Mammary epithelial cell (primary cell): Measurements from ENCODE around the gene ARG1.

Source experiments
- CTCF ChIP-seq, 2 donors: IDR thresholded peaks in 1 of 2; conservative IDR thresholded peaks in 1 of 2; 2 replicates each; pipeline ENCODE4 v1.5.1; 2011 to 2012; ENCODE audit warnings: inconsistent platforms in 2 of 2, low read length in 2 of 2, mild to moderate bottlenecking in 2 of 2, control low read depth in 1 of 2, low read depth in 1 of 2; ENCODE audit not compliant: insufficient read depth in 1 of 2; ENCODE audit errors: extremely low read depth in 1 of 2
- EZH2 ChIP-seq: IDR thresholded peaks from 2 replicates; pipeline ENCODE4 v1.6.1; 2012; ENCODE audit warnings: low read length, inconsistent platforms, borderline replicate concordance

GRCh38 chr6:131587909-131588308 lies 14.9 kb downstream of the ARG1 start:
- TF ChIP-seq EZH2 (no peak), CTCF (conservative IDR thresholded peaks at IDR 0.05 in 1 of 2, IDR thresholded peaks at IDR 0.05 in 1 of 2; ENCODE audit: extremely low read depth in 1 of 2, insufficient read depth in 1 of 2, low read depth in 1 of 2, low read length in 2 of 2) (no peak)
